Muscle of leg (tissue), 11 donors: ENCODE measurements around the gene LIN7C. TPM values are rescaled to one million over a fixed set of nuclear protein-coding genes. Genes with fewer than 3 reads are reported as not detected.

Experiments used
- DNase-seq: peaks from one replicate; pipeline ENCODE4 v3.0.0; 2013
- H3K27ac ChIP-seq: one replicate; pipeline ENCODE4 v1.5.1; 2013; ENCODE audit warnings: mild to moderate bottlenecking, low read length, control low read depth
- H3K27me3 ChIP-seq: one replicate; pipeline ENCODE4 v1.6.1; 2013; ENCODE audit warnings: low read length; ENCODE audit not compliant: control insufficient read depth, insufficient read depth
- H3K36me3 ChIP-seq: one replicate; pipeline ENCODE4 v1.6.1; 2013; ENCODE audit warnings: low read length; ENCODE audit not compliant: control insufficient read depth, insufficient read depth
- H3K4me1 ChIP-seq: one replicate; pipeline ENCODE4 v1.6.1; 2013; ENCODE audit warnings: low read length; ENCODE audit not compliant: control insufficient read depth, insufficient read depth
- H3K4me3 ChIP-seq: one replicate; pipeline ENCODE4 v1.5.1; 2013; ENCODE audit warnings: low read length, control low read depth
- H3K9me3 ChIP-seq: replicated peaks from 2 replicates; pipeline ENCODE4 v1.6.1; 2013; ENCODE audit warnings: low read depth, low read length; ENCODE audit not compliant: control insufficient read depth
- WGBS: methylation state at CpG from one replicate; pipeline ENCODE4 v1.1.5; 2013; ENCODE audit warnings: missing lambda C conversion rate; ENCODE audit not compliant: insufficient coverage; 5-methylcytosine and 5-hydroxymethylcytosine counted together
- polyA plus RNA-seq, 8 donors: library from polyadenylated mRNA; unstranded; fragments of 120-200 nt; gene quantifications; one replicate each; pipeline versions ENCODE4 v1.2.1 to v1.2.3, GENCODE V29; 2013; ENCODE audit warnings: inconsistent platforms in 1 of 8, low replicate concordance in 1 of 8; ENCODE audit not compliant: insufficient read length in 8 of 8, insufficient read depth in 1 of 8
- total RNA-seq: library from RNA; stranded (reverse); fragments of 120-200 nt; gene quantifications from one replicate; pipeline ENCODE4 v1.2.4, GENCODE V29; 2013

Gene LIN7C
- total and polyA plus RNA-seq, 9 donors = 7.5 to 14.2 (median 11.6) TPM

GRCh38 chr11:27473017-27473406 is 33.6 kb downstream of the LIN7C start:
- Histone ChIP-seq H3K27me3 (peaks cover 2% of the 10 kb centered on the region), H3K4me1 (peaks cover 18% of the 10 kb centered on the region), H3K9me3 (no peaks in the 10 kb centered on the region), H3K4me3 (peak overlapping the region; percentile 56), H3K36me3 (no peaks in the 10 kb centered on the region), H3K27ac (peak overlapping the region; percentile 76)
- WGBS = no CpG with 5 or more reads among the region's 9 CpGs
- DNase-seq = peak; percentile 81

GRCh38 chr11:27472398-27473016 is 34.1 kb downstream of the LIN7C start, which contains the start of gene LGR4:
Gene LGR4 (minus strand): TSS chr11:27472790. CDS start chr11:27472302, 488 bp downstream.
- DNase-seq = peak; percentile 97
- Histone ChIP-seq H3K4me3 (peak within 1 kb of the TSS; percentile 73), H3K27me3 (peaks cover 2% of the 10 kb centered on the region), H3K27ac (peak within 1 kb of the TSS; percentile 88), H3K36me3 (no peaks in the 10 kb centered on the region), H3K4me1 (peaks cover 18% of the 10 kb centered on the region), H3K9me3 (no peaks in the 10 kb centered on the region)
- WGBS = under 1% methylated on average over 51 of the region's 57 CpGs

- H3K36me3 ChIP-seq = no peaks in the 10 kb centered on the region
- DNase-seq = peak; percentile 62
- peak overlapping the region; percentile 73 for H3K4me3 ChIP-seq
- H3K27me3 ChIP-seq = peaks cover 2% of the 10 kb centered on the region
- peak overlapping the region; percentile 30 for H3K27ac ChIP-seq
- peaks cover 18% of the 10 kb centered on the region for H3K4me1 ChIP-seq
- no peaks in the 10 kb centered on the region for H3K9me3 ChIP-seq
- under 1% methylated on average over 65 of the region's 79 CpGs for WGBS
These were observed 34.8 kb downstream of the LIN7C start for GRCh38 chr11:27471589-27472397.

GRCh38 chr11:27470826-27471588 is 35.6 kb downstream of the LIN7C start:
- Histone ChIP-seq H3K27ac (no peak overlapping the region), H3K4me3 (peak overlapping the region; percentile 73), H3K27me3 (peaks cover 2% of the 10 kb centered on the region), H3K4me1 (peaks cover 18% of the 10 kb centered on the region), H3K36me3 (no peaks in the 10 kb centered on the region), H3K9me3 (no peaks in the 10 kb centered on the region)
- 22% methylated on average over 20 of the region's 21 CpGs for WGBS
- DNase-seq = no peak

- Histone ChIP-seq H3K4me3 (no peak overlapping the region), H3K9me3 (no peaks in the 10 kb centered on the region), H3K27ac (no peak overlapping the region)
These were observed 36.4 kb downstream of the LIN7C start for GRCh38 chr11:27470166-27470565.

GRCh38 chr11:27468995-27469695 is 37.4 kb downstream of the LIN7C start:
- Histone ChIP-seq H3K9me3 (no peaks in the 10 kb centered on the region), H3K4me3 (no peak overlapping the region), H3K27me3 (peaks cover 2% of the 10 kb centered on the region), H3K27ac (no peak overlapping the region), H3K36me3 (no peaks in the 10 kb centered on the region), H3K4me1 (peaks cover 18% of the 10 kb centered on the region)
- WGBS = 100% methylated on average over 1 of the region's 8 CpGs
- no peak for DNase-seq

More at GRCh38 chr11:27470166-27470565, 36.4 kb downstream of the LIN7C start:
- WGBS = no CpG with 5 or more reads among the region's 3 CpGs
- Histone ChIP-seq H3K4me1 (peaks cover 18% of the 10 kb centered on the region), H3K27me3 (peaks cover 2% of the 10 kb centered on the region), H3K36me3 (no peaks in the 10 kb centered on the region)
- no peak for DNase-seq

- no peaks in the 10 kb centered on the region for H3K36me3 ChIP-seq
- 80% methylated on average over 1 of the region's 5 CpGs for WGBS
- H3K27ac ChIP-seq = no peak overlapping the region
- H3K4me1 ChIP-seq = peaks cover 18% of the 10 kb centered on the region
- H3K27me3 ChIP-seq = peaks cover under 1% of the 10 kb centered on the region
- no peaks in the 10 kb centered on the region for H3K9me3 ChIP-seq
- DNase-seq = peak; percentile 38
- no peak overlapping the region for H3K4me3 ChIP-seq
These were observed 38.2 kb downstream of the LIN7C start for GRCh38 chr11:27468209-27468994.

GRCh38 chr11:27467181-27467913 is 39.2 kb downstream of the LIN7C start:
- Histone ChIP-seq H3K27ac (no peak overlapping the region), H3K36me3 (no peaks in the 10 kb centered on the region), H3K9me3 (no peaks in the 10 kb centered on the region), H3K27me3 (no peaks in the 10 kb centered on the region), H3K4me3 (no peak overlapping the region), H3K4me1 (peaks cover 18% of the 10 kb centered on the region)
- DNase-seq = no peak
- WGBS = 100% methylated on average over 4 of the region's 13 CpGs

GRCh38 chr11:27466363-27466762 is 40.2 kb downstream of the LIN7C start:
- H3K36me3 ChIP-seq = no peaks in the 10 kb centered on the region
- no CpG with 5 or more reads among the region's 1 CpG for WGBS
- no peak overlapping the region for H3K27ac ChIP-seq

More at GRCh38 chr11:27466363-27466762, 40.2 kb downstream of the LIN7C start:
- no peaks in the 10 kb centered on the region for H3K27me3 ChIP-seq
- DNase-seq = no peak
- no peak overlapping the region for H3K4me3 ChIP-seq
- peaks cover 15% of the 10 kb centered on the region for H3K4me1 ChIP-seq
- no peaks in the 10 kb centered on the region for H3K9me3 ChIP-seq
